ENCODE results near the gene JCHAIN.
"Not testable (repeated sequence)": the region's sequence is repeated elsewhere in the genome, so short reads cannot be mapped to it uniquely, and the experiment has no call there.

The JCHAIN gene

GRCh38 chr4:70687821-70688794 is 21.8 kb upstream of the JCHAIN start, which contains the start of gene UTP3:
Gene UTP3, plus strand, starts transcription at chr4:70688532. Its CDS starts 146 bp downstream, at chr4:70688678.
- Histone ChIP-seq H3K27me3 (ENCODE audit: control insufficient read depth, insufficient read depth, low read length) (no peaks in the 10 kb centered on the region), H3K36me3 (ENCODE audit: control insufficient read depth, insufficient read depth, low read length) (peaks cover 13% of the 10 kb centered on the region), H3K4me3 (ENCODE audit: low read depth, low read length) (peak within 1 kb of the TSS; percentile 94), H3K9ac (ENCODE audit: low read depth, low read length) (peak within 1 kb of the TSS; percentile 87), H3K4me1 (ENCODE audit: control insufficient read depth, insufficient read depth, low read length) (peaks cover 8% of the 10 kb centered on the region; the same call in 1 of the 2 replicates), H3K9me3 (ENCODE audit: control insufficient read depth, insufficient read depth, low read length) (no peaks in the 10 kb centered on the region), H3K27ac (ENCODE audit: low read depth, low read length) (peak within 1 kb of the TSS; percentile 96)

- Histone ChIP-seq H3K27ac (ENCODE audit: low read depth, low read length) (peak overlapping the region; percentile 96), H3K4me3 (ENCODE audit: low read depth, low read length) (peak overlapping the region; percentile 94), H3K27me3 (ENCODE audit: control insufficient read depth, insufficient read depth, low read length) (no peaks in the 10 kb centered on the region), H3K9ac (ENCODE audit: low read depth, low read length) (peak overlapping the region; percentile 83), H3K36me3 (ENCODE audit: control insufficient read depth, insufficient read depth, low read length) (peaks cover 13% of the 10 kb centered on the region), H3K9me3 (ENCODE audit: control insufficient read depth, insufficient read depth, low read length) (no peaks in the 10 kb centered on the region), H3K4me1 (ENCODE audit: control insufficient read depth, insufficient read depth, low read length) (peaks cover 8% of the 10 kb centered on the region; the same call in 1 of the 2 replicates)
Observed at GRCh38 chr4:70687392-70687791, 21.1 kb upstream of the JCHAIN start.

GRCh38 chr4:70682142-70682541 is 15.8 kb upstream of the JCHAIN start:
- H3K4me1 ChIP-seq (ENCODE audit: control insufficient read depth, insufficient read depth, low read length); H3K27ac ChIP-seq (ENCODE audit: low read depth, low read length); H3K4me3 ChIP-seq (ENCODE audit: low read depth, low read length); H3K9me3 ChIP-seq (ENCODE audit: control insufficient read depth, insufficient read depth, low read length); H3K27me3 ChIP-seq (ENCODE audit: control insufficient read depth, insufficient read depth, low read length); H3K9ac ChIP-seq (ENCODE audit: low read depth, low read length); H3K36me3 ChIP-seq (ENCODE audit: control insufficient read depth, insufficient read depth, low read length): not testable (repeated sequence)

- Histone ChIP-seq H3K4me3 (ENCODE audit: low read depth, low read length) (no peak overlapping the region), H3K27ac (ENCODE audit: low read depth, low read length) (no peak overlapping the region), H3K4me1 (ENCODE audit: control insufficient read depth, insufficient read depth, low read length) (no peaks in the 10 kb centered on the region), H3K9ac (ENCODE audit: low read depth, low read length) (no peak overlapping the region), H3K27me3 (ENCODE audit: control insufficient read depth, insufficient read depth, low read length) (no peaks in the 10 kb centered on the region), H3K36me3 (ENCODE audit: control insufficient read depth, insufficient read depth, low read length) (no peaks in the 10 kb centered on the region), H3K9me3 (ENCODE audit: control insufficient read depth, insufficient read depth, low read length) (no peaks in the 10 kb centered on the region)
Observed at GRCh38 chr4:70681704-70682103, 15.4 kb upstream of the JCHAIN start.

GRCh38 chr4:70680934-70681333 is 14.6 kb upstream of the JCHAIN start:
- no peaks in the 10 kb centered on the region for H3K36me3 ChIP-seq (ENCODE audit: control insufficient read depth, insufficient read depth, low read length)
- H3K9me3 ChIP-seq (ENCODE audit: control insufficient read depth, insufficient read depth, low read length) = no peaks in the 10 kb centered on the region
- H3K4me3 ChIP-seq (ENCODE audit: low read depth, low read length) = no peak overlapping the region
- no peaks in the 10 kb centered on the region for H3K27me3 ChIP-seq (ENCODE audit: control insufficient read depth, insufficient read depth, low read length)
- H3K9ac ChIP-seq (ENCODE audit: low read depth, low read length) = no peak overlapping the region
- no peak overlapping the region for H3K27ac ChIP-seq (ENCODE audit: low read depth, low read length)
- no peaks in the 10 kb centered on the region for H3K4me1 ChIP-seq (ENCODE audit: control insufficient read depth, insufficient read depth, low read length)

- Histone ChIP-seq H3K4me1 (ENCODE audit: control insufficient read depth, insufficient read depth, low read length) (no peaks in the 10 kb centered on the region), H3K9me3 (ENCODE audit: control insufficient read depth, insufficient read depth, low read length) (no peaks in the 10 kb centered on the region), H3K4me3 (ENCODE audit: low read depth, low read length) (no peak overlapping the region), H3K27ac (ENCODE audit: low read depth, low read length) (no peak overlapping the region), H3K9ac (ENCODE audit: low read depth, low read length) (no peak overlapping the region), H3K27me3 (ENCODE audit: control insufficient read depth, insufficient read depth, low read length) (no peaks in the 10 kb centered on the region), H3K36me3 (ENCODE audit: control insufficient read depth, insufficient read depth, low read length) (no peaks in the 10 kb centered on the region)
Observed at GRCh38 chr4:70678383-70678999, 12.2 kb upstream of the JCHAIN start.

GRCh38 chr4:70676554-70677090 is 10.3 kb upstream of the JCHAIN start:
- H3K9ac ChIP-seq (ENCODE audit: low read depth, low read length) = no peak overlapping the region
- H3K4me1 ChIP-seq (ENCODE audit: control insufficient read depth, insufficient read depth, low read length) = no peaks in the 10 kb centered on the region
- no peaks in the 10 kb centered on the region for H3K27me3 ChIP-seq (ENCODE audit: control insufficient read depth, insufficient read depth, low read length)
- no peak overlapping the region for H3K27ac ChIP-seq (ENCODE audit: low read depth, low read length)
- H3K36me3 ChIP-seq (ENCODE audit: control insufficient read depth, insufficient read depth, low read length) = no peaks in the 10 kb centered on the region
- H3K9me3 ChIP-seq (ENCODE audit: control insufficient read depth, insufficient read depth, low read length) = no peaks in the 10 kb centered on the region
- no peak overlapping the region for H3K4me3 ChIP-seq (ENCODE audit: low read depth, low read length)

GRCh38 chr4:70674731-70675130 is 8.4 kb upstream of the JCHAIN start:
- Histone ChIP-seq H3K27me3 (ENCODE audit: control insufficient read depth, insufficient read depth, low read length) (no peaks in the 10 kb centered on the region), H3K9me3 (ENCODE audit: control insufficient read depth, insufficient read depth, low read length) (no peaks in the 10 kb centered on the region), H3K4me3 (ENCODE audit: low read depth, low read length) (no peak overlapping the region), H3K36me3 (ENCODE audit: control insufficient read depth, insufficient read depth, low read length) (no peaks in the 10 kb centered on the region), H3K9ac (ENCODE audit: low read depth, low read length) (no peak overlapping the region), H3K27ac (ENCODE audit: low read depth, low read length) (no peak overlapping the region), H3K4me1 (ENCODE audit: control insufficient read depth, insufficient read depth, low read length) (no peaks in the 10 kb centered on the region)

- Histone ChIP-seq H3K4me3 (ENCODE audit: low read depth, low read length) (no peak overlapping the region), H3K27me3 (ENCODE audit: control insufficient read depth, insufficient read depth, low read length) (no peaks in the 10 kb centered on the region), H3K27ac (ENCODE audit: low read depth, low read length) (no peak overlapping the region), H3K9ac (ENCODE audit: low read depth, low read length) (no peak overlapping the region), H3K36me3 (ENCODE audit: control insufficient read depth, insufficient read depth, low read length) (no peaks in the 10 kb centered on the region), H3K4me1 (ENCODE audit: control insufficient read depth, insufficient read depth, low read length) (no peaks in the 10 kb centered on the region), H3K9me3 (ENCODE audit: control insufficient read depth, insufficient read depth, low read length) (no peaks in the 10 kb centered on the region)
Observed at GRCh38 chr4:70674191-70674590, 7.9 kb upstream of the JCHAIN start.

- H3K9me3 ChIP-seq (ENCODE audit: control insufficient read depth, insufficient read depth, low read length) = no peaks in the 10 kb centered on the region
- no peak overlapping the region for H3K9ac ChIP-seq (ENCODE audit: low read depth, low read length)
- H3K4me1 ChIP-seq (ENCODE audit: control insufficient read depth, insufficient read depth, low read length) = no peaks in the 10 kb centered on the region
- no peak overlapping the region for H3K27ac ChIP-seq (ENCODE audit: low read depth, low read length)
- H3K36me3 ChIP-seq (ENCODE audit: control insufficient read depth, insufficient read depth, low read length) = no peaks in the 10 kb centered on the region
- H3K27me3 ChIP-seq (ENCODE audit: control insufficient read depth, insufficient read depth, low read length) = no peaks in the 10 kb centered on the region
- H3K4me3 ChIP-seq (ENCODE audit: low read depth, low read length) = no peak overlapping the region
Observed at GRCh38 chr4:70671091-70671490, 4.8 kb upstream of the JCHAIN start.
